UCSD-AML1 (cell line): ENCODE results near the gene TLR7.

Experiments
- DNase-seq: peaks from one replicate; lab custom pipeline; 2025; ENCODE audit not compliant: unreplicated experiment; lab: John Stamatoyannopoulos, UW

The TLR7 gene

GRCh38 chrX:12922599-12922919 lies 55.7 kb downstream of the TLR7 start:
- DNase-seq: no peak

- no peak for DNase-seq
Measured at GRCh38 chrX:12929701-12930100, 62.8 kb downstream of the TLR7 start.

- no peak for DNase-seq
Measured at GRCh38 chrX:12930150-12930549, 63.3 kb downstream of the TLR7 start.

- no peak for DNase-seq
Measured at GRCh38 chrX:12932244-12932643, 65.4 kb downstream of the TLR7 start.

GRCh38 chrX:12934850-12935249 lies 68.0 kb downstream of the TLR7 start:
- no peak for DNase-seq

GRCh38 chrX:12936947-12937346 lies 70.1 kb downstream of the TLR7 start:
- DNase-seq: no peak
